ENCODE data around the gene LSM7.

DNA sequence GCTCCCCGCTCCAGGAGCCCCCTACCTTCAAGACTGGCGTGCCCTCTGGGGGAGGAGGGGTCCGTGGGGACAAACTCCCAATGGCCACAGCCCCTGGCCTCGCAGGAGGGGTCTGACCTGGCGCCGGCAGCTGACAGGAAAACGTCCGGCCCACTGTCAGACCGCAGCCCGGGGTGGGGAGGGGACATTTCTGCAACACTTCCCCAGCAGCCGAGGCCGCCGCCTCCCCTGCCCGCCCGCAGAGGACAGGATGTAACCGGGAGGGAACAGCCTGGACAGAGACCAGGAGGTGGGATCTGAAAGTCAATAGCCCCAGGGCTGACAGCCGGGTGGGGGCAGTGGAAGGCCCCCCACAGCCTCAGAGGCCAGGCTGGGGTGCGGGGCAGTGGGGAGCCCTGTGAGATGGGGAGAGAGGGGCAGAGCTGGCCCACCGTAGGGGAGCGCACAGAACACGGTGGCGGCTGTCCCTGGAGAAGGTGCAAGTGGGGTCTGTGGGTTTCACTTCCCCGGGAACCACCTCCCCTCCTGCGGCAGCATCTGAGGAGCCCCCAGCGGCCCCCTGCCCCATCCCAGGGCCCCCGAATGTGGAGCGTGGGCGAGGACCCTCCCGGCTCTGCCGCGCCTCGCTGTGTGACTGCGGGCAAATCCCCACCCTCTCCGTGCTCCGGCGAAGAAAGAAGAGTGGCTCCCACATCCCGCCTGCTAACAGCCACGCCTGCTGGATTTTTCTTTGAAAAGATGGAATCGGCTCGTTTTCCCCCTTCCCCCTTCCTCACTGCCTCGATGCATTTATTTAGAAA lies 46.1 kb downstream of the LSM7 start, which contains the start of gene PEAK3:
- TF ChIP-seq CTCF (IDR thresholded peaks at IDR 0.05) (no peak), POLR2AphosphoS5 (IDR thresholded peaks at IDR 0.05; ENCODE audit: low read depth, low read length) (no peak), SIN3A (IDR thresholded peaks at IDR 0.05; ENCODE audit: borderline replicate concordance, insufficient read depth, low read depth, low read length) (no peak), TCF7L2 (IDR thresholded peaks at IDR 0.05; ENCODE audit: low read depth, low read length) (no peak)
- TF ChIP-seq, protein P1, sequence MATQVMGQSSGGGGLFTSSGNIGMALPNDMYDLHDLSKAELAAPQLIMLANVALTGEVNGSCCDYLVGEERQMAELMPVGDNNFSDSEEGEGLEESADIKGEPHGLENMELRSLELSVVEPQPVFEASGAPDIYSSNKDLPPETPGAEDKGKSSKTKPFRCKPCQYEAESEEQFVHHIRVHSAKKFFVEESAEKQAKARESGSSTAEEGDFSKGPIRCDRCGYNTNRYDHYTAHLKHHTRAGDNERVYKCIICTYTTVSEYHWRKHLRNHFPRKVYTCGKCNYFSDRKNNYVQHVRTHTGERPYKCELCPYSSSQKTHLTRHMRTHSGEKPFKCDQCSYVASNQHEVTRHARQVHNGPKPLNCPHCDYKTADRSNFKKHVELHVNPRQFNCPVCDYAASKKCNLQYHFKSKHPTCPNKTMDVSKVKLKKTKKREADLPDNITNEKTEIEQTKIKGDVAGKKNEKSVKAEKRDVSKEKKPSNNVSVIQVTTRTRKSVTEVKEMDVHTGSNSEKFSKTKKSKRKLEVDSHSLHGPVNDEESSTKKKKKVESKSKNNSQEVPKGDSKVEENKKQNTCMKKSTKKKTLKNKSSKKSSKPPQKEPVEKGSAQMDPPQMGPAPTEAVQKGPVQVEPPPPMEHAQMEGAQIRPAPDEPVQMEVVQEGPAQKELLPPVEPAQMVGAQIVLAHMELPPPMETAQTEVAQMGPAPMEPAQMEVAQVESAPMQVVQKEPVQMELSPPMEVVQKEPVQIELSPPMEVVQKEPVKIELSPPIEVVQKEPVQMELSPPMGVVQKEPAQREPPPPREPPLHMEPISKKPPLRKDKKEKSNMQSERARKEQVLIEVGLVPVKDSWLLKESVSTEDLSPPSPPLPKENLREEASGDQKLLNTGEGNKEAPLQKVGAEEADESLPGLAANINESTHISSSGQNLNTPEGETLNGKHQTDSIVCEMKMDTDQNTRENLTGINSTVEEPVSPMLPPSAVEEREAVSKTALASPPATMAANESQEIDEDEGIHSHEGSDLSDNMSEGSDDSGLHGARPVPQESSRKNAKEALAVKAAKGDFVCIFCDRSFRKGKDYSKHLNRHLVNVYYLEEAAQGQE (IDR thresholded peaks at IDR 0.05; ENCODE audit: insufficient read depth in 1 of 2, low read depth in 2 of 2, low read length in 1 of 2) = no peak

Data from Panc1 (cell line).